Activated CD8-positive, alpha-beta T cell treated with anti-CD3 and anti-CD28 coated beads, Interleukin-2, amount 10 ng/mL, durations not matched to agents 7 days and 5 days (primary cell): ENCODE data around the gene AGAP1. TPM values are rescaled to one million over a fixed set of nuclear protein-coding genes. Genes with fewer than 3 reads are reported as not detected.

Experiments used
- ATAC-seq: fragments of 150-1000 bp; cut with Tn5 transposase; one replicate; pipeline ENCODE4 v1.10.0; 2021; ENCODE audit warnings: moderate library complexity
- CTCF ChIA-PET: fragments of 350-600 bp; sonication (Branson Sonifier 250); formaldehyde crosslinking; loops from one replicate; lab custom pipeline; 2021; ENCODE audit warnings: antibody characterized with exemption; lab: Charles Lee
- POLR2A ChIA-PET: fragments of 350-600 bp; sonication (Branson Sonifier 250); formaldehyde crosslinking; loops from one replicate; lab custom pipeline; 2021; ENCODE audit warnings: antibody characterized with exemption; lab: Charles Lee
- DNase-seq: peaks from one replicate; pipeline ENCODE4 v3.0.0-alpha.2; 2020
- H3K27ac Mint-ChIP-seq: one replicate; pipeline ENCODE4 v1.8.0; 2021; ENCODE audit warnings: mild to moderate bottlenecking, mixed read lengths
- H3K27me3 Mint-ChIP-seq: one replicate; pipeline ENCODE4 v1.8.0; 2021; ENCODE audit warnings: low read depth, mixed read lengths
- H3K36me3 Mint-ChIP-seq: one replicate; pipeline ENCODE4 v1.8.0; 2021; ENCODE audit warnings: low read depth, mixed read lengths
- H3K4me1 Mint-ChIP-seq: one replicate; pipeline ENCODE4 v1.8.0; 2021; ENCODE audit warnings: low read depth, mixed read lengths
- H3K4me3 Mint-ChIP-seq: one replicate; pipeline ENCODE4 v1.8.0; 2021; ENCODE audit warnings: mild to moderate bottlenecking, mixed read lengths
- H3K9me3 Mint-ChIP-seq: one replicate; pipeline ENCODE4 v1.8.0; 2022; ENCODE audit warnings: mixed read lengths; ENCODE audit not compliant: insufficient read depth
- total RNA-seq, 2 experiments: library from RNA; stranded (reverse); gene quantifications; one replicate each; pipeline ENCODE4 v1.2.3, GENCODE V29; 2021

The AGAP1 gene
- total RNA-seq, 2 experiments from 2014 or later: 0.82 to 1.3 TPM

- Mint-ChIP-seq H3K36me3 (no peaks in the 10 kb centered on the region), H3K9me3 (no peaks in the 10 kb centered on the region), H3K27ac (no peak overlapping the region), H3K4me1 (peaks cover 15% of the 10 kb centered on the region), H3K27me3 (peaks cover 26% of the 10 kb centered on the region), H3K4me3 (no peak overlapping the region)
- CTCF ChIA-PET: no interaction called here
- no peak for ATAC-seq
- DNase-seq: no peak
- POLR2A ChIA-PET: no interaction called here
Measured at GRCh38 chr2:235502336-235502735, 8.5 kb downstream of the AGAP1 start.

GRCh38 chr2:235504441-235505180, 10.8 kb downstream of the AGAP1 start:
- H3K27ac Mint-ChIP-seq: no peak overlapping the region
- DNase-seq (no peak), ATAC-seq (no peak)
- peaks cover 15% of the 10 kb centered on the region for H3K4me1 Mint-ChIP-seq
- no peaks in the 10 kb centered on the region for H3K36me3 Mint-ChIP-seq
- H3K27me3 Mint-ChIP-seq: peaks cover 20% of the 10 kb centered on the region
- ChIA-PET CTCF (no interaction called here), POLR2A (no interaction called here)
- H3K9me3 Mint-ChIP-seq: no peaks in the 10 kb centered on the region
- H3K4me3 Mint-ChIP-seq: no peak overlapping the region

- ChIA-PET CTCF (no interaction called here), POLR2A (no interaction called here)
- no peaks in the 10 kb centered on the region for H3K9me3 Mint-ChIP-seq
- H3K4me1 Mint-ChIP-seq: peaks cover 15% of the 10 kb centered on the region
- H3K4me3 Mint-ChIP-seq: no peak overlapping the region
- H3K27ac Mint-ChIP-seq: no peak overlapping the region
- no peaks in the 10 kb centered on the region for H3K36me3 Mint-ChIP-seq
- ATAC-seq (no peak), DNase-seq (no peak)
- H3K27me3 Mint-ChIP-seq: peaks cover 20% of the 10 kb centered on the region
Measured at GRCh38 chr2:235505181-235505741, 11.4 kb downstream of the AGAP1 start.

GRCh38 chr2:235506291-235506996, 12.6 kb downstream of the AGAP1 start:
- Mint-ChIP-seq H3K4me3 (no peak overlapping the region), H3K9me3 (no peaks in the 10 kb centered on the region), H3K4me1 (peaks cover 10% of the 10 kb centered on the region), H3K27me3 (peaks cover 16% of the 10 kb centered on the region), H3K27ac (no peak overlapping the region), H3K36me3 (no peaks in the 10 kb centered on the region)
- DNase-seq (no peak), ATAC-seq (no peak)
- POLR2A ChIA-PET: no interaction called here
- CTCF ChIA-PET: no interaction called here

GRCh38 chr2:235506997-235507615, 13.3 kb downstream of the AGAP1 start:
- Mint-ChIP-seq H3K36me3 (no peaks in the 10 kb centered on the region), H3K27me3 (peaks cover 12% of the 10 kb centered on the region), H3K4me1 (peaks cover 4% of the 10 kb centered on the region), H3K27ac (no peak overlapping the region), H3K9me3 (no peaks in the 10 kb centered on the region), H3K4me3 (no peak overlapping the region)
- ATAC-seq (no peak), DNase-seq (no peak)
- POLR2A ChIA-PET: no interaction called here
- CTCF ChIA-PET: no interaction called here

GRCh38 chr2:235507928-235508327, 14.1 kb downstream of the AGAP1 start:
- no peaks in the 10 kb centered on the region for H3K4me1 Mint-ChIP-seq
- H3K4me3 Mint-ChIP-seq: no peak overlapping the region
- peaks cover 7% of the 10 kb centered on the region for H3K27me3 Mint-ChIP-seq
- DNase-seq (no peak), ATAC-seq (no peak)
- no peaks in the 10 kb centered on the region for H3K36me3 Mint-ChIP-seq
- no peak overlapping the region for H3K27ac Mint-ChIP-seq
- H3K9me3 Mint-ChIP-seq: no peaks in the 10 kb centered on the region
- POLR2A ChIA-PET: no interaction called here
- CTCF ChIA-PET: no interaction called here

- H3K27me3 Mint-ChIP-seq: peaks cover 3% of the 10 kb centered on the region
- ATAC-seq (no peak), DNase-seq (no peak)
- ChIA-PET POLR2A (no interaction called here), CTCF (no interaction called here)
- no peaks in the 10 kb centered on the region for H3K9me3 Mint-ChIP-seq
- H3K36me3 Mint-ChIP-seq: no peaks in the 10 kb centered on the region
- no peaks in the 10 kb centered on the region for H3K4me1 Mint-ChIP-seq
- H3K4me3 Mint-ChIP-seq: no peak overlapping the region
- H3K27ac Mint-ChIP-seq: no peak overlapping the region
Measured at GRCh38 chr2:235508371-235509160, 14.7 kb downstream of the AGAP1 start.

- no peaks in the 10 kb centered on the region for H3K9me3 Mint-ChIP-seq
- no peaks in the 10 kb centered on the region for H3K36me3 Mint-ChIP-seq
- DNase-seq: no peak
- ChIA-PET POLR2A (no interaction called here), CTCF (no interaction called here)
- no peak overlapping the region for H3K27ac Mint-ChIP-seq
- H3K4me1 Mint-ChIP-seq: no peaks in the 10 kb centered on the region
- no peaks in the 10 kb centered on the region for H3K27me3 Mint-ChIP-seq
- ATAC-seq: no peak
- no peak overlapping the region for H3K4me3 Mint-ChIP-seq
Measured at GRCh38 chr2:235510318-235510717, 16.5 kb downstream of the AGAP1 start.

- CTCF ChIA-PET: no interaction called here
Measured at GRCh38 chr2:235511187-235511661, 17.4 kb downstream of the AGAP1 start.

GRCh38 chr2:235511751-235512698, 18.2 kb downstream of the AGAP1 start:
- ATAC-seq: no peak
- H3K36me3 Mint-ChIP-seq: no peaks in the 10 kb centered on the region
- DNase-seq: no peak
- ChIA-PET CTCF (no interaction called here), POLR2A (no interaction called here)
- H3K4me3 Mint-ChIP-seq: no peak overlapping the region
- no peaks in the 10 kb centered on the region for H3K27me3 Mint-ChIP-seq
- no peaks in the 10 kb centered on the region for H3K9me3 Mint-ChIP-seq
- no peaks in the 10 kb centered on the region for H3K4me1 Mint-ChIP-seq
- no peak overlapping the region for H3K27ac Mint-ChIP-seq

More at GRCh38 chr2:235511187-235511661, 17.4 kb downstream of the AGAP1 start:
- no peak for ATAC-seq
- Mint-ChIP-seq H3K4me1 (no peaks in the 10 kb centered on the region), H3K4me3 (no peak overlapping the region), H3K27me3 (no peaks in the 10 kb centered on the region), H3K9me3 (no peaks in the 10 kb centered on the region), H3K36me3 (no peaks in the 10 kb centered on the region), H3K27ac (no peak overlapping the region)
- POLR2A ChIA-PET: no interaction called here
- no peak for DNase-seq

- POLR2A ChIA-PET: no interaction called here
- no peaks in the 10 kb centered on the region for H3K4me1 Mint-ChIP-seq
- H3K27me3 Mint-ChIP-seq: no peaks in the 10 kb centered on the region
- CTCF ChIA-PET: no interaction called here
- no peaks in the 10 kb centered on the region for H3K9me3 Mint-ChIP-seq
- ATAC-seq (no peak), DNase-seq (no peak)
- H3K4me3 Mint-ChIP-seq: no peak overlapping the region
- H3K27ac Mint-ChIP-seq: no peak overlapping the region
- no peaks in the 10 kb centered on the region for H3K36me3 Mint-ChIP-seq
Measured at GRCh38 chr2:235512699-235513053, 18.8 kb downstream of the AGAP1 start.
